A549 (cell line): ENCODE data around the gene SLC22A14. TPM values are rescaled to one million over a fixed set of nuclear protein-coding genes. Genes with fewer than 3 reads are reported as not detected.
A peak's percentile ranks its signal among the peaks of the same experiment; 100 is the strongest.

Source experiments
- ATAC-seq, 2 experiments: fragments of 200-7000 bp in 1 of 2; fragments of >200 bp in 1 of 2; cut with Nextera tagmentation in 1 of 2; cut with Tn5 transposase in 1 of 2; 3 replicates each; pipeline versions ENCODE4 v1.8.0 to v1.9.1; 2018 to 2020; ENCODE audit warnings: mild to moderate bottlenecking in 1 of 2, moderate library complexity in 1 of 2
- CTCF ChIA-PET: fragments of 300-600 bp; sonication (Branson Sonifier 250); formaldehyde crosslinking; extraction: SDS; loops from one replicate; lab custom pipeline; 2021; ENCODE audit warnings: antibody characterized with exemption, inconsistent platforms; lab: Yijun Ruan, JAX
- POLR2A ChIA-PET: fragments of 350-600 bp; formaldehyde crosslinking; extraction: SDS; loops from one replicate; lab custom pipeline; 2021; ENCODE audit warnings: antibody characterized with exemption, inconsistent platforms; lab: Yijun Ruan, JAX
- DNase-seq, 2 experiments: peaks; one replicate each; pipeline versions ENCODE4 v3.0.0 to v3.0.0-alpha.2; 2011 to 2016; ENCODE audit warnings: low read depth in 1 of 2, low spot score in 1 of 2
- FAIRE-seq: peaks from 2 replicates; lab custom pipeline; 2011; peaks lifted over from hg19 to GRCh38; lab: Jason Lieb, UNC
- H3K27ac ChIP-seq, 2 experiments: fragments of >200 bp; sonication (Bioruptor Twin); formaldehyde crosslinking; 3 replicates each; pipeline ENCODE4 v1.5.1; 2016 to 2017
- H3K4me1 ChIP-seq: fragments of >200 bp; sonication (Bioruptor Twin); formaldehyde crosslinking; 3 replicates; pipeline ENCODE4 v1.6.1; 2016
- H3K4me2 ChIP-seq: fragments of >200 bp; sonication (Bioruptor Twin); formaldehyde crosslinking; 3 replicates; pipeline ENCODE4 v1.6.1; 2016
- H3K4me3 ChIP-seq: fragments of >200 bp; sonication (Bioruptor Twin); formaldehyde crosslinking; 3 replicates; pipeline ENCODE4 v1.5.1; 2016
- H3K9me3 ChIP-seq: fragments of >200 bp; sonication (Bioruptor Twin); formaldehyde crosslinking; 3 replicates; pipeline ENCODE4 v1.6.1; 2016
- BHLHE40 ChIP-seq: IDR thresholded peaks from 2 replicates; pipeline ENCODE4 v1.6.1; 2012; ENCODE audit warnings: low read depth, low read length, inconsistent platforms
- CBX8 ChIP-seq: fragments of 200-600 bp; sonication (generic); IDR thresholded peaks from 2 replicates; pipeline ENCODE4 v1.6.1; 2016
- CHD2 ChIP-seq: fragments of 150-350 bp; IDR thresholded peaks from 2 replicates; pipeline ENCODE4 v1.6.1; 2014; ENCODE audit warnings: low read length; ENCODE audit not compliant: partially characterized antibody
- CHD4 ChIP-seq: fragments of 200-600 bp; sonication (generic); IDR thresholded peaks from 2 replicates; pipeline ENCODE4 v1.6.1; 2016; ENCODE audit warnings: antibody characterized with exemption, mild to moderate bottlenecking, borderline replicate concordance
- HOXB5 ChIP-seq: fragments of 250-450 bp; sonication (Bioruptor Pico); IDR thresholded peaks from 2 replicates; pipeline ENCODE4 v1.5.0; 2020; ENCODE audit warnings: mild to moderate bottlenecking, moderate library complexity
- JUN ChIP-seq, 2 experiments: fragments of >200 bp; sonication (Bioruptor Twin); formaldehyde crosslinking; IDR thresholded peaks; 2 replicates in 1 of 2; 3 replicates in 1 of 2; pipeline ENCODE4 v1.6.1; 2016 to 2017
- JUNB ChIP-seq: fragments of >200 bp; sonication (Bioruptor Twin); formaldehyde crosslinking; IDR thresholded peaks from 2 replicates; pipeline ENCODE4 v1.6.1; 2016
- KDM1A ChIP-seq: fragments of 200-600 bp; sonication (generic); IDR thresholded peaks from 2 replicates; pipeline ENCODE4 v1.6.1; 2016; ENCODE audit warnings: low read depth, mild to moderate bottlenecking
- MAZ ChIP-seq: fragments of 150-350 bp; IDR thresholded peaks from 2 replicates; pipeline ENCODE4 v1.6.1; 2014; ENCODE audit warnings: antibody characterized with exemption, low read depth, low read length, borderline replicate concordance
- MYC ChIP-seq: IDR thresholded peaks from 2 replicates; pipeline ENCODE4 v1.6.1; 2012; ENCODE audit warnings: mild to moderate bottlenecking, inconsistent platforms, low read length, improper control_type of control experiment, borderline replicate concordance
- NFE2L2 ChIP-seq: fragments of 150-350 bp; conservative IDR thresholded peaks from 2 replicates; pipeline ENCODE4 v1.6.1; 2014; ENCODE audit warnings: low read length
- PHF8 ChIP-seq: fragments of 200-600 bp; sonication (generic); IDR thresholded peaks from 2 replicates; pipeline ENCODE4 v1.6.1; 2016; ENCODE audit warnings: low read depth, mild to moderate bottlenecking, antibody characterized with exemption, moderate library complexity, borderline replicate concordance
- POLR2AphosphoS2 ChIP-seq: conservative IDR thresholded peaks from 2 replicates; pipeline ENCODE4 v1.6.1; 2012; ENCODE audit warnings: low read length, improper control_type of control experiment, inconsistent platforms
- RAD21 ChIP-seq, 2 experiments: fragments of >200 bp in 1 of 2; sonication (Bioruptor Twin) in 1 of 2; formaldehyde crosslinking in 1 of 2; IDR thresholded peaks in 1 of 2; conservative IDR thresholded peaks in 1 of 2; 2 replicates in 1 of 2; 3 replicates in 1 of 2; pipeline ENCODE4 v1.6.1; 2012 to 2018; ENCODE audit warnings: inconsistent platforms in 1 of 2
- SMC3 ChIP-seq: fragments of >200 bp; sonication (Bioruptor Twin); formaldehyde crosslinking; IDR thresholded peaks from 3 replicates; pipeline ENCODE4 v1.6.1; 2018; ENCODE audit warnings: inconsistent platforms
- TFCP2L1 ChIP-seq: fragments of 250-450 bp; sonication (Bioruptor Pico); IDR thresholded peaks from 2 replicates; pipeline ENCODE4 v1.5.0; 2021; ENCODE audit warnings: mild to moderate bottlenecking
- ZC3H11A ChIP-seq: fragments of 450-650 bp; IDR thresholded peaks from 2 replicates; pipeline ENCODE4 v1.6.1; 2014; ENCODE audit warnings: antibody characterized with exemption, mild to moderate bottlenecking
- WGBS: methylation state at CpG from one replicate; pipeline ENCODE4 v1.1.6; 2017; ENCODE audit errors: missing lambda C conversion rate; 5-methylcytosine and 5-hydroxymethylcytosine counted together
- polyA plus RNA-seq, 4 experiments: library from polyadenylated mRNA; depleted of rRNA in 3 of 4; stranded (reverse); fragments of >200 nt; fragmentation: RNase III in 1 of 4; extraction: RNeasy Plus Mini Kit Qiagen cat#74134 plus additional on column Dnase treatment in 1 of 4; gene quantifications; 2 replicates in 3 of 4; 3 replicates in 1 of 4; pipeline ENCODE4 v1.2.3, GENCODE V29; 2011 to 2017
- TF ChIP-seq, protein P1 (sequence below): IDR thresholded peaks from 2 replicates; pipeline ENCODE4 v1.6.1; 2012
- TF ChIP-seq, protein P2 (sequence below): fragments of >200 bp; sonication (Bioruptor Twin); formaldehyde crosslinking; IDR thresholded peaks from 3 replicates; pipeline ENCODE4 v1.5.1; 2016
- TF ChIP-seq, protein P3 (sequence below): fragments of 450-650 bp; IDR thresholded peaks from 2 replicates; pipeline ENCODE4 v1.6.1; 2014; ENCODE audit warnings: antibody characterized with exemption

SLC22A14 gene
- polyA plus RNA-seq, 2 of the 4 experiments (the other 2 are of a cell fraction) = 0.04 TPM; not detected in 1

DNA sequence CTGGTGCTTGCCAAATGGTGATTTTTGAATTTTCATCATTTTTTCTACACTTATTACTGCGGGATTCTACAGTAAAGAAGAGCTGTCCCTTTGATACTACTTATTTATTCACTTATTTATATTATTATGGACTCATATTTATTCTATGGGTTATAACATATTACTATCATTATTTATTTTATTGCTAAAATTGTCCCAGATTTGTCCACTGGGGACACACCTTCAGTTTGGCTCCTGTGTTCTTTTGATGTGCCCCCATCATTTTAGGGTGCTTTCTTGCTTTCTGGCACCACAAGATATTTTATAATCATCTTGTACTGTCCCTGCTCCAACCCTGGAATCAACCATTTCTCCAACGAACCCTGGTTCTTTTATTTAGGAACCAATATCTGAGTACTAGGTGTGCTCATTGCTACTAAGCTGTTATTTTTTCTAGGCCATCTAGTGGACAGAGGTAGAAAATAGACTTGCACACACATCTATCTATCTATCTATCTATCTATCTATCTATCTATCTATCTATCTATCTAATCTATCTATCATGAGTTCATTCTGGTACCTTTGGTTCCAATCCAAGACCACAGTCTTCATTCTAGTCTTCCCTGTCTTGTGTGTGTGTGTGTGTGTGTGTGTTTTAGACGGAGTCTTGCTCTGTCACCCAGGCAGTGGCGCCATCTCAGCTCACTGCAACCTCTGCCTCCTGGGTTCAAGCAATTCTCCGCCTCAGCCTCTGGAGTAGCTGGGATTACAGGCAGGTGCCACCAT lies 16.0 kb downstream of the SLC22A14 start:
- no peak for TF ChIP-seq PHF8
- TF ChIP-seq SMC3 = peak; percentile 41
- TF ChIP-seq, protein P1, sequence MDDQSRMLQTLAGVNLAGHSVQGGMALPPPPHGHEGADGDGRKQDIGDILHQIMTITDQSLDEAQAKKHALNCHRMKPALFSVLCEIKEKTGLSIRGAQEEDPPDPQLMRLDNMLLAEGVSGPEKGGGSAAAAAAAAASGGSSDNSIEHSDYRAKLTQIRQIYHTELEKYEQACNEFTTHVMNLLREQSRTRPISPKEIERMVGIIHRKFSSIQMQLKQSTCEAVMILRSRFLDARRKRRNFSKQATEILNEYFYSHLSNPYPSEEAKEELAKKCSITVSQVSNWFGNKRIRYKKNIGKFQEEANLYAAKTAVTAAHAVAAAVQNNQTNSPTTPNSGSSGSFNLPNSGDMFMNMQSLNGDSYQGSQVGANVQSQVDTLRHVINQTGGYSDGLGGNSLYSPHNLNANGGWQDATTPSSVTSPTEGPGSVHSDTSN = no peak
- TF ChIP-seq, protein P2, sequence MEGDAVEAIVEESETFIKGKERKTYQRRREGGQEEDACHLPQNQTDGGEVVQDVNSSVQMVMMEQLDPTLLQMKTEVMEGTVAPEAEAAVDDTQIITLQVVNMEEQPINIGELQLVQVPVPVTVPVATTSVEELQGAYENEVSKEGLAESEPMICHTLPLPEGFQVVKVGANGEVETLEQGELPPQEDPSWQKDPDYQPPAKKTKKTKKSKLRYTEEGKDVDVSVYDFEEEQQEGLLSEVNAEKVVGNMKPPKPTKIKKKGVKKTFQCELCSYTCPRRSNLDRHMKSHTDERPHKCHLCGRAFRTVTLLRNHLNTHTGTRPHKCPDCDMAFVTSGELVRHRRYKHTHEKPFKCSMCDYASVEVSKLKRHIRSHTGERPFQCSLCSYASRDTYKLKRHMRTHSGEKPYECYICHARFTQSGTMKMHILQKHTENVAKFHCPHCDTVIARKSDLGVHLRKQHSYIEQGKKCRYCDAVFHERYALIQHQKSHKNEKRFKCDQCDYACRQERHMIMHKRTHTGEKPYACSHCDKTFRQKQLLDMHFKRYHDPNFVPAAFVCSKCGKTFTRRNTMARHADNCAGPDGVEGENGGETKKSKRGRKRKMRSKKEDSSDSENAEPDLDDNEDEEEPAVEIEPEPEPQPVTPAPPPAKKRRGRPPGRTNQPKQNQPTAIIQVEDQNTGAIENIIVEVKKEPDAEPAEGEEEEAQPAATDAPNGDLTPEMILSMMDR = peak; percentile 63
- no peak for TF ChIP-seq ZC3H11A
- TF ChIP-seq RAD21 (conservative IDR thresholded peaks at IDR 0.05 in 1 of 2, IDR thresholded peaks at IDR 0.05 in 1 of 2) = peak in 1 of 2 experiments; percentile 20; a peak in 2 of 5 replicates
- Histone ChIP-seq H3K9me3 (no peaks in the 10 kb centered on the region), H3K4me2 (no peak overlapping the region), H3K4me1 (no peaks in the 10 kb centered on the region), H3K4me3 (no peak overlapping the region), H3K27ac (no peak overlapping the region)
- ChIA-PET CTCF (interaction anchor here (0.6 to 2.1 kb wide), 26 partner anchors 8 to 866 kb away, joined by 3 to 11 read pairs (median 4); partner anchors contain the start of genes SLC22A14 and XYLB), POLR2A (interaction anchor here (1.1 kb wide), 1 partner anchor 161 kb away, joined by 5 read pairs; the partner anchor contains the start of gene ACAA1)
- FAIRE-seq = no peak
- 34% methylated on average over 5 of the region's 5 CpGs for WGBS
- peak; percentile 24 to 28 for DNase-seq
- peak; percentile 84 to 97 for ATAC-seq

DNA sequence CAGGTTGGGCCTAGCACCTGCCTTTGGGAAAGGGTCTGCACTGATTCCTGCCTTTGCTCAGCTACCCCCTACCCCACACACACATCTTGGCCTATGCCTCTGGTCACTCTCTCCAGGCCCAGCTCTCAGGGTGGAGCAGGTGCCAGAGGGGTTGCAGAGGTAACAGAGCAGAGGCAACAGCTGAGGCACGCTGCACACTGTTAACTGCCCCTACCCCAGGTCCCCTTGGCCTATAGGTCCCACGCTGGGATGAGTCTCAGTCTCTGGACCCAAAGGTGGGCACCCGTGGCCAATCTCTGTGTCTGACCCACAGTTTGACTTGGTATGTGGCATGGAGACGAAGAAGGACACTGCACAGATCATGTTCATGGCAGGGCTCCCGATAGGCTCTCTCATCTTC lies 24.8 kb downstream of the SLC22A14 start:
- H3K4me1 ChIP-seq = no peaks in the 10 kb centered on the region
- FAIRE-seq = no peak
- H3K9me3 ChIP-seq = no peaks in the 10 kb centered on the region
- CTCF ChIA-PET = interaction anchor here (0.9 to 1.6 kb wide), 4 partner anchors 8 to 39 kb away, joined by 3 to 4 read pairs (median 4); partner anchors contain the start of gene XYLB
- no peak for TF ChIP-seq CHD4
- no peak for TF ChIP-seq JUNB
- TF ChIP-seq, protein P1 = no peak
- TF ChIP-seq, all 56 proteins: peak for 0
- no peak for DNase-seq
- POLR2A ChIA-PET = no interaction called here
- no peak overlapping the region for H3K4me2 ChIP-seq
- no peak for ATAC-seq
- no peak overlapping the region for H3K4me3 ChIP-seq
- no peak overlapping the region for H3K27ac ChIP-seq
- 46% methylated on average over 2 of the region's 5 CpGs for WGBS

DNA sequence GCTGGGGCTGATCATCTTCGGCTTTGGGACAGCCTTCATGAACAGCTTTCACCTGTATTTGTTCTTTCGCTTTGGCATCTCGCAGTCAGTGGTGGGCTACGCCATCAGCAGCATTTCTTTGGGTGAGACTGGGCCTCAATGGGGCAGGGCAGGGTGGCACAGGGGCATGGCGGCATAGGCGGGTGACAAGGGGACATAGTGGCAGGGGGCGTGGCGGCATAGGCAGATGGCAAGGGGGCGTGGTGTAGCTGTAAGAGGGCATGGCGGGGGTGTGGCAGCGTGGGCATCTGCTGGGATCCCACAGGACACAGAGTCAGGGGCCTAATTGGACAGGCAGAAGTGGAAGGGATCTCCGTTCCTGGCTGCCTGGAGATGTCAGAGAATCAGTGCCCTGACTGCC lies 25.5 kb downstream of the SLC22A14 start:
- Histone ChIP-seq H3K4me3 (no peak overlapping the region), H3K4me1 (no peaks in the 10 kb centered on the region), H3K9me3 (no peaks in the 10 kb centered on the region), H3K4me2 (no peak overlapping the region), H3K27ac (no peak overlapping the region)
- TF ChIP-seq, protein P2 = no peak
- TF ChIP-seq JUN (IDR thresholded peaks at IDR 0.05) (no peak), CBX8 (no peak), BHLHE40 (no peak), NFE2L2 (no peak), SMC3 (no peak), TFCP2L1 (CRISPR knock-in tag) (no peak), PHF8 (no peak), CHD2 (no peak), MYC (no peak), HOXB5 (CRISPR knock-in tag) (no peak), KDM1A (no peak), MAZ (no peak), POLR2AphosphoS2 (no peak)
- TF ChIP-seq, protein P3, sequence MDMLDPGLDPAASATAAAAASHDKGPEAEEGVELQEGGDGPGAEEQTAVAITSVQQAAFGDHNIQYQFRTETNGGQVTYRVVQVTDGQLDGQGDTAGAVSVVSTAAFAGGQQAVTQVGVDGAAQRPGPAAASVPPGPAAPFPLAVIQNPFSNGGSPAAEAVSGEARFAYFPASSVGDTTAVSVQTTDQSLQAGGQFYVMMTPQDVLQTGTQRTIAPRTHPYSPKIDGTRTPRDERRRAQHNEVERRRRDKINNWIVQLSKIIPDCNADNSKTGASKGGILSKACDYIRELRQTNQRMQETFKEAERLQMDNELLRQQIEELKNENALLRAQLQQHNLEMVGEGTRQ = no peak
- FAIRE-seq (no peak), ATAC-seq (no peak), DNase-seq (no peak)
- WGBS = 68% methylated on average over 12 of the region's 12 CpGs
- ChIA-PET CTCF (interaction anchor here (1.2 kb wide), 1 partner anchor 8 kb away, joined by 4 read pairs; no protein-coding TSS in a partner anchor), POLR2A (no interaction called here)
